HepG2 (cell line): ENCODE data around the gene TMEM182. TPM values are rescaled to one million over a fixed set of nuclear protein-coding genes. Genes with fewer than 3 reads are reported as not detected.

Experiments
- ASH2L ChIP-seq: fragments of 300-600, 200-600 bp; sonication (generic); IDR thresholded peaks from 2 replicates; pipeline ENCODE4 v1.7.0; 2017; ENCODE audit warnings: low read depth, mild to moderate bottlenecking, moderate library complexity, mixed read lengths, low read length; ENCODE audit not compliant: insufficient read length
- FLYWCH1 ChIP-seq: sonication (generic); formaldehyde crosslinking; IDR thresholded peaks from 2 replicates; pipeline ENCODE4 v1.8.1; 2023; ENCODE audit warnings: mild to moderate bottlenecking, missing genetic modification reagents
- FOXA3 ChIP-seq: IDR thresholded peaks from 2 replicates; pipeline ENCODE4 v1.6.1; 2016; ENCODE audit warnings: missing genetic modification reagents, missing compliant biosample characterization
- GTF2F1 ChIP-seq: fragments of 150-350 bp; IDR thresholded peaks from 2 replicates; pipeline ENCODE4 v1.6.1; 2014; ENCODE audit warnings: low read length
- HOMEZ ChIP-seq: IDR thresholded peaks from 2 replicates; pipeline ENCODE4 v1.6.1; 2016; ENCODE audit warnings: low read depth
- IRF2 ChIP-seq: IDR thresholded peaks from 2 replicates; pipeline ENCODE4 v1.6.1; 2018; ENCODE audit warnings: missing genetic modification reagents, missing compliant biosample characterization
- LRRFIP1 ChIP-seq: sonication (generic); formaldehyde crosslinking; conservative IDR thresholded peaks from 2 replicates; pipeline ENCODE4 v1.4.0; 2020; ENCODE audit warnings: missing genetic modification reagents
- PRDM10 ChIP-seq: sonication (generic); formaldehyde crosslinking; IDR thresholded peaks from 2 replicates; pipeline ENCODE4 v1.4.0; 2020; ENCODE audit warnings: low read depth, missing genetic modification reagents
- PRDM4 ChIP-seq: sonication (generic); formaldehyde crosslinking; IDR thresholded peaks from 2 replicates; pipeline ENCODE4 v1.9.0; 2021; ENCODE audit warnings: missing genetic modification reagents, borderline replicate concordance
- THAP11 ChIP-seq: IDR thresholded peaks from 2 replicates; pipeline ENCODE4 v1.6.1; 2016; ENCODE audit warnings: missing biosample characterization, missing genetic modification reagents
- ZC3H4 ChIP-seq: sonication (generic); formaldehyde crosslinking; IDR thresholded peaks from 2 replicates; pipeline ENCODE4 v1.4.0; 2020; ENCODE audit warnings: missing genetic modification reagents, borderline replicate concordance
- ZGPAT ChIP-seq: IDR thresholded peaks from 2 replicates; pipeline ENCODE4 v1.6.1; 2016; ENCODE audit warnings: mild to moderate bottlenecking
- ZNF224 ChIP-seq: sonication (generic); formaldehyde crosslinking; IDR thresholded peaks from 2 replicates; pipeline ENCODE4 v1.5.0; 2020; ENCODE audit warnings: mild to moderate bottlenecking, missing genetic modification reagents
- ZNF558 ChIP-seq: sonication (generic); formaldehyde crosslinking; IDR thresholded peaks from 2 replicates; pipeline ENCODE4 v1.9.0; 2022; ENCODE audit warnings: mild to moderate bottlenecking, missing genetic modification reagents, borderline replicate concordance
- ZNF589 ChIP-seq: sonication (generic); formaldehyde crosslinking; conservative IDR thresholded peaks from 2 replicates; pipeline ENCODE4 v1.8.0; 2022; ENCODE audit warnings: mild to moderate bottlenecking, moderate library complexity, missing genetic modification reagents
- polyA plus RNA-seq, 8 experiments: library from polyadenylated mRNA; depleted of rRNA in 3 of 8; stranded (reverse) in 7 of 8; unstranded in 1 of 8; fragments of >200 nt; fragmentation: Illumina TruSeq in 4 of 8; extraction: Trizol in 4 of 8; gene quantifications; 2 replicates each; pipeline versions ENCODE4 v1.2.1 to v1.2.3, GENCODE V29; 2011 to 2016; ENCODE audit warnings: low read depth in 4 of 8, missing spikeins in 1 of 8, mixed read lengths in 1 of 8; ENCODE audit not compliant: insufficient read depth in 1 of 8
- total RNA-seq, 5 experiments: library from RNA; depleted of rRNA; stranded (reverse); fragments of >200 nt; fragmentation: Illumina TruSeq; extraction: Trizol; gene quantifications; 2 replicates each; pipeline ENCODE4 v1.2.3, GENCODE V29; 2016; ENCODE audit warnings: low read depth in 1 of 5

The TMEM182 gene
- total and polyA plus RNA-seq, 2 of the 13 experiments (the other 11 are each of a cell fraction or from before 2014, with no cell fraction given): 8.7 to 8.9 TPM

GRCh38 chr2:102736410-102737409 is 25.1 kb upstream of the TMEM182 start (continued):
- TF ChIP-seq PRDM10 (CRISPR knock-in tag) (no peak), ZNF224 (CRISPR knock-in tag) (peak; percentile 96; the same call in 1 of the 2 replicates), FOXA3 (peak; percentile 47), ZNF558 (CRISPR knock-in tag) (no peak; the same call in 1 of the 2 replicates), HOMEZ (CRISPR knock-in tag) (0 out of 2 replicates have a peak, but pooled peaks have one; percentile 26), ZGPAT (peak; percentile 94), GTF2F1 (no peak), ZNF589 (CRISPR knock-in tag) (peak; percentile 87), ZC3H4 (CRISPR knock-in tag) (no peak; the same call in 1 of the 2 replicates), THAP11 (CRISPR knock-in tag) (peak; percentile 77), FLYWCH1 (CRISPR knock-in tag) (no peak), LRRFIP1 (CRISPR knock-in tag) (peak; percentile 27; the same call in 1 of the 2 replicates), ASH2L (peak; percentile 57), IRF2 (peak; percentile 78), PRDM4 (CRISPR knock-in tag) (no peak)
